Activated B cell treated with CpG ODN at 0.5 μM for 24 hours (primary cell): ENCODE results near the gene IGFN1. TPM values are rescaled to one million over a fixed set of nuclear protein-coding genes. Genes with fewer than 3 reads are reported as not detected.

Experiments
- ATAC-seq: fragments of 200-7000 bp; cut with Tn5 transposase; one replicate; pipeline ENCODE4 v1.10.0; 2021; ENCODE audit warnings: low read depth, mild to moderate bottlenecking, moderate library complexity
- CTCF ChIA-PET: fragments of 350-600 bp; sonication (Branson Sonifier 250); formaldehyde crosslinking; loops from one replicate; lab custom pipeline; 2021; ENCODE audit warnings: antibody characterized with exemption; lab: Charles Lee
- POLR2A ChIA-PET: fragments of 350-600 bp; sonication (Branson Sonifier 250); formaldehyde crosslinking; loops from one replicate; lab custom pipeline; 2021; ENCODE audit warnings: antibody characterized with exemption; lab: Charles Lee
- DNase-seq: peaks from one replicate; pipeline ENCODE4 v3.0.0; 2022
- H3K27ac Mint-ChIP-seq: one replicate; pipeline ENCODE4 v1.8.0; 2020; ENCODE audit warnings: mixed read lengths
- H3K27me3 Mint-ChIP-seq: one replicate; pipeline ENCODE4 v1.8.0; 2021; ENCODE audit warnings: mixed read lengths
- H3K36me3 Mint-ChIP-seq: one replicate; pipeline ENCODE4 v1.8.0; 2021; ENCODE audit warnings: low read depth, mixed read lengths
- H3K4me1 Mint-ChIP-seq: one replicate; pipeline ENCODE4 v1.8.0; 2021; ENCODE audit warnings: mixed read lengths
- H3K4me3 Mint-ChIP-seq: one replicate; pipeline ENCODE4 v1.8.0; 2020; ENCODE audit warnings: mild to moderate bottlenecking, mixed read lengths
- H3K9me3 Mint-ChIP-seq: one replicate; pipeline ENCODE4 v1.8.0; 2020; ENCODE audit warnings: mixed read lengths
- intact Hi-C: fragments of 100-400 bp; cut with micrococcal nuclease; formaldehyde crosslinking; loops from one replicate; pipeline ENCODE4 v1.15.1; 2024
- total RNA-seq: library from RNA; stranded (reverse); gene quantifications from 2 replicates; pipeline ENCODE4 v1.2.3, GENCODE V29; 2022
- TF ChIP-seq, protein P1 (sequence below): fragments of 200-600 bp; IDR thresholded peaks from one replicate; pipeline ENCODE4 v1.8.0; 2022; ENCODE audit warnings: antibody characterized with exemption, mild to moderate bottlenecking

IGFN1 gene
- total RNA-seq, 1 donor from 2014 or later, result not detected

DNA sequence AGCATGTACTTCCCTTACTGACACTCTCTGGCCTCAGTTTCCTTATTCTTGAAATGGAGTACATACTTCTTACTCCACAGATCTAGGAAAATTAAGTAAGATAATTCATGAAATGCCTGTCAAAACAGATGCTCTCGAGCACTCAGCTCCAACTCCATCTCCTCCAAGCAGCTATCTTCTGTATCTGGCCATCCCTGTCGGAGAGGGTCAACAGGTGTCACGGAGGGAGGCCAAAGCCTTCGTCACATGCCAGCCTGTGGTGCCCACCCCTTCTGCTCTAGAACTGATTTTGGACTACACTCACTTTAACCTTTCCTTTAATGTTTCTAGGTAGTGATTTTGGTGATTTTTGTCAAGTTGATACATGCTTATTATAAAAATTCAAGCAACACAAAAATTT lies 73.9 kb downstream of the IGFN1 start:
- H3K36me3 Mint-ChIP-seq, result no peaks in the 10 kb centered on the region
- H3K27ac Mint-ChIP-seq, result no peak overlapping the region
- H3K9me3 Mint-ChIP-seq, result no peaks in the 10 kb centered on the region
- H3K4me3 Mint-ChIP-seq, result no peak overlapping the region
- intact Hi-C loops, result no loop called here
- no peaks in the 10 kb centered on the region for H3K4me1 Mint-ChIP-seq
- TF ChIP-seq, protein P1, sequence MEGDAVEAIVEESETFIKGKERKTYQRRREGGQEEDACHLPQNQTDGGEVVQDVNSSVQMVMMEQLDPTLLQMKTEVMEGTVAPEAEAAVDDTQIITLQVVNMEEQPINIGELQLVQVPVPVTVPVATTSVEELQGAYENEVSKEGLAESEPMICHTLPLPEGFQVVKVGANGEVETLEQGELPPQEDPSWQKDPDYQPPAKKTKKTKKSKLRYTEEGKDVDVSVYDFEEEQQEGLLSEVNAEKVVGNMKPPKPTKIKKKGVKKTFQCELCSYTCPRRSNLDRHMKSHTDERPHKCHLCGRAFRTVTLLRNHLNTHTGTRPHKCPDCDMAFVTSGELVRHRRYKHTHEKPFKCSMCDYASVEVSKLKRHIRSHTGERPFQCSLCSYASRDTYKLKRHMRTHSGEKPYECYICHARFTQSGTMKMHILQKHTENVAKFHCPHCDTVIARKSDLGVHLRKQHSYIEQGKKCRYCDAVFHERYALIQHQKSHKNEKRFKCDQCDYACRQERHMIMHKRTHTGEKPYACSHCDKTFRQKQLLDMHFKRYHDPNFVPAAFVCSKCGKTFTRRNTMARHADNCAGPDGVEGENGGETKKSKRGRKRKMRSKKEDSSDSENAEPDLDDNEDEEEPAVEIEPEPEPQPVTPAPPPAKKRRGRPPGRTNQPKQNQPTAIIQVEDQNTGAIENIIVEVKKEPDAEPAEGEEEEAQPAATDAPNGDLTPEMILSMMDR, result no peak
- ChIA-PET CTCF (no interaction called here), POLR2A (no interaction called here)
- DNase-seq (no peak), ATAC-seq (no peak)
- H3K27me3 Mint-ChIP-seq, result peaks cover 47% of the 10 kb centered on the region

DNA sequence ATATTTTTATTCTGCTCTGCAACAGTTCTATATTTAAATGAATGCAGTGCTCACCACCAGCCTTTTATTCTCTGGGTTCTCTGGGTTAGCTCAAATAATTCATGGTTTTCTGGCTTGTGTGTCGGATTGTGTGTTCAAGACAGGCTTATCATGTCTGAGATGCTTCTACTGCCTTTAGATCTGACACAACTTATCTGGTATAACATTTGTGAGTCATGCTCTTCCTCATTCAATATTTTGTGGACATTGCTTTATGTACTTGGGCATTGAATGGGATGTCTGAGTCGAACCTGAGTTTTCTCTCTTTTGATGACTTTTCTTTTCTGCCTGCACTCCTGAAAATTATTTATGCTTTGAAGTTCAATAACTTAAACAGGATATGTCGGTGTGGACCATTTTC lies 75.1 kb downstream of the IGFN1 start:
- CTCF ChIA-PET, result no interaction called here
- intact Hi-C loops, result no loop called here
- H3K27me3 Mint-ChIP-seq, result peaks cover 44% of the 10 kb centered on the region

DNA sequence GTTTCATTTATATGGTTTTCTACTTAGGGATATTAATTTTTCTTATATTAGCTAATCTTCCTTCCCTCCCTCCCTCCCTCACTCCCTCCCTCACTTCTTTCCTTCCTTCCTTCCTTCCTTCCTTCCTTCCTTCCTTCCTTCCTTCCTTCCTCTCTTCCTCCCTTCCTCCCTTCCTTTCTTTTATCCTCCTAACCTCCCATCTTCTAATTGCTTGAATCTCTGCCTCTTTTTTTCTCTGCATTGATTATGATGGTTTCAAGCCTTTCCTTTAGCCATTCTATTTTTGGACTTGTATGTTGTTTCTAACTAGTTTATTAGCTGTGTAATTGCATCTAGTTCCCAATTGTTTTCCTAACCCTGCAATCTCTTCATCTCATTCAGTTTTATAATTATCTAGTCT lies 75.7 kb downstream of the IGFN1 start:
- no peak overlapping the region for H3K4me3 Mint-ChIP-seq
- ChIA-PET CTCF (no interaction called here), POLR2A (no interaction called here)
- H3K27me3 Mint-ChIP-seq, result peaks cover 40% of the 10 kb centered on the region
- no peaks in the 10 kb centered on the region for H3K4me1 Mint-ChIP-seq
- no peaks in the 10 kb centered on the region for H3K9me3 Mint-ChIP-seq
- no peaks in the 10 kb centered on the region for H3K36me3 Mint-ChIP-seq
- no peak for DNase-seq
- no peak for ATAC-seq
- H3K27ac Mint-ChIP-seq, result no peak overlapping the region
- intact Hi-C loops, result no loop called here
- TF ChIP-seq, protein P1, result no peak

More for the DNA sequence above, 75.1 kb downstream of the IGFN1 start:
- no peak for ATAC-seq
- DNase-seq, result no peak
- Mint-ChIP-seq H3K27ac (no peak overlapping the region), H3K36me3 (no peaks in the 10 kb centered on the region), H3K9me3 (no peaks in the 10 kb centered on the region), H3K4me3 (no peak overlapping the region), H3K4me1 (no peaks in the 10 kb centered on the region)
- TF ChIP-seq, protein P1, result no peak
- POLR2A ChIA-PET, result no interaction called here

DNA sequence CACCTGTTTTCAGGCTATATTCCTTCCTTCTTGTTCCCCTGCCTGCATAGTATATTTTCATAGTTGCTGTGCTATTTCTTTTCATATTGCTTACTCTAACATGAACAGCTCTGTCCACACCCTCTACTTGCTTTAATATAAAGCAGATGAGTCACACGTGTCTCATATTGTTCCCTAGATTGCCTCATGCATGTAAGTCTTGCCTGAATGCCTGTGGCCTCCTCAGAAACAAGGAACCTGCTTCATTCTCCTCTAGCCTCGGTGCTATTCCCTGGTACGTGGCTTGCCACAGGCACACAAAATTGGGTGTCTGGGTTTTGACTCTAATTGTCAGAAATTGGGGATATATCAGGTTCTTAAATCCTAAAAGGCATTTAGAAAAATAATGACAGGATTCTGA lies 76.2 kb downstream of the IGFN1 start:
- ATAC-seq, result no peak
- no peak for DNase-seq
- Mint-ChIP-seq H3K27me3 (peaks cover 35% of the 10 kb centered on the region), H3K36me3 (no peaks in the 10 kb centered on the region), H3K4me1 (no peaks in the 10 kb centered on the region), H3K9me3 (no peaks in the 10 kb centered on the region), H3K27ac (no peak overlapping the region), H3K4me3 (no peak overlapping the region)
- POLR2A ChIA-PET, result no interaction called here
- TF ChIP-seq, protein P1, result no peak
- intact Hi-C loops, result no loop called here
- CTCF ChIA-PET, result no interaction called here

DNA sequence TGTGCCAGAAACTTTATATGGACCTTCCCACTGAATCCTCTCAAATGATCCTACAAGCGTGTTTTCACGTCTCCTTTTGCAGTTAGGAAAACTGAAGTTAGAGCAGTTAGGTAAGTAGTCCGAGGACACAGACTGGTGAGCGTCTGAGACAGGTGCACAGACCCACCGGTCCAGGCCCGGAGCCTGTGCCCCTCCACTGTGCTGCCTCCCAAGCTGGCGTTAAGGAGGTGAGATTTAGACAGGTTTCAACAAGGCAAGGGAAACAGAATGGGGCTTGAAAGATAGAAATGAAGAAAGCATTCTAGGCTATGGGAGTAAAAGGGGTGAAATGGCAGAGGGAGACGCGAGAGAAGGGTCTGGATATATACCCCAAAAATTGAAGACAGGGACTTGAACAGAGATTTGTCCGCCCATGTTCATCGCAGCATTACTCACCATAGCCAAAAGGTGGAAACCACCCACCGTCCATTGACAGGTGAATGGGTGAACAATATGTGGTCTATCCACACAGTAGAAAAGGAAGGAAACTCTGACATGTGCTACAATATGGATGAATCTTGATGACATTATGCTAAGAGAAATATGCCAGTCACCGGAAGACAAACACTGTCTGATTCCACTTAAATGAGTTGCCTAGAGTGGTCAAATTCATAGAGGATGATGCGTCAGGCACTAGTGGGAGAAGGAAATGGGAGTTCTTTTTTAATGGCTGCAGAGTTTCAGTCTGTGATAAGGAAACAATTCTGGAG lies 77.0 kb downstream of the IGFN1 start:
- Mint-ChIP-seq H3K9me3 (no peaks in the 10 kb centered on the region), H3K27ac (no peak overlapping the region)
- CTCF ChIA-PET, result no interaction called here

More for the DNA sequence above, 77.0 kb downstream of the IGFN1 start:
- peaks cover 31% of the 10 kb centered on the region for H3K27me3 Mint-ChIP-seq
- POLR2A ChIA-PET, result no interaction called here
- no peaks in the 10 kb centered on the region for H3K4me1 Mint-ChIP-seq
- ATAC-seq (no peak), DNase-seq (no peak)
- intact Hi-C loops, result no loop called here
- no peak overlapping the region for H3K4me3 Mint-ChIP-seq
- no peaks in the 10 kb centered on the region for H3K36me3 Mint-ChIP-seq
- TF ChIP-seq, protein P1, result no peak
